ENCODE data around the gene PROM2. TPM values are rescaled to one million over a fixed set of nuclear protein-coding genes. Genes with fewer than 3 reads are reported as not detected.

PROM2 gene
- total RNA-seq, 1 experiment from 2014 or later, result 3.1 TPM

DNA sequence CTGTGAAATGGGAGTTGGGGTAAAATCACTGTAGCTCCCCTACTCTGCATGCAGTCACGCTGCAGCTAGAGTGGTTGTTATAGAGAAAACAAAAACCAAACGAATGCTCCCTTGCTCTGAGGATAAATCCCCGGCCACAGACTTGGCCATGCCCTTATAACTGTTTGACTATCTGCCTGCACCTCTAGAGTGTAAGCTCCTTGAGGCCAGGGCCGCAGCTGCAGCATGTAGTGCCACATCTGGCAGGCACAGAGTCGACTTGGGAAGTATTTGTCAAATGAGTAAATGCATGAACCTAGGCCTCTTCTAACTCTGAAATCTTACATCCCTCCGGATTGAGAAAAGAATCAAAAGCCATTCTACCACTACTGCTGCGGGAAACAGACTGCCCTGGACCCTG is 58.8 kb downstream of the PROM2 start:
- no peak overlapping the region for H2BK5ac ChIP-seq (ENCODE audit: insufficient read length, low read length)
- DNase-seq, result no peak
- H2BK120ac ChIP-seq (ENCODE audit: low read depth, low read length, poor library complexity, severe bottlenecking), result no peak overlapping the region
- H3K79me2 ChIP-seq (ENCODE audit: insufficient read depth, low read length), result no peaks in the 10 kb centered on the region
- peaks cover 0 to 7% of the 10 kb centered on the region in 2 experiments; a peak in 1 of 4 replicates for H3K4me1 Mint-ChIP-seq
- H3K79me1 ChIP-seq (ENCODE audit: insufficient read depth, low read depth, low read length, poor library complexity, severe bottlenecking), result no peaks in the 10 kb centered on the region
- no peaks in the 10 kb centered on the region for H3K9me3 ChIP-seq (ENCODE audit: control insufficient read depth, low read depth, low read length)
- H3K14ac ChIP-seq (ENCODE audit: insufficient read depth, low read length), result no peak overlapping the region
- H3K27me3 ChIP-seq (ENCODE audit: insufficient read depth, low read length), result no peaks in the 10 kb centered on the region
- no peak overlapping the region for H3K4me3 Mint-ChIP-seq
- no peak overlapping the region for H2BK15ac ChIP-seq (ENCODE audit: low read depth, low read length)
- no peak overlapping the region for H2BK12ac ChIP-seq (ENCODE audit: insufficient read length, low read depth, low read length)
- no peak overlapping the region for H3T11ph ChIP-seq (ENCODE audit: low read length)
- H3K4me1 ChIP-seq (ENCODE audit: insufficient read depth, low read length), result no peaks in the 10 kb centered on the region
- TF ChIP-seq, protein P1, sequence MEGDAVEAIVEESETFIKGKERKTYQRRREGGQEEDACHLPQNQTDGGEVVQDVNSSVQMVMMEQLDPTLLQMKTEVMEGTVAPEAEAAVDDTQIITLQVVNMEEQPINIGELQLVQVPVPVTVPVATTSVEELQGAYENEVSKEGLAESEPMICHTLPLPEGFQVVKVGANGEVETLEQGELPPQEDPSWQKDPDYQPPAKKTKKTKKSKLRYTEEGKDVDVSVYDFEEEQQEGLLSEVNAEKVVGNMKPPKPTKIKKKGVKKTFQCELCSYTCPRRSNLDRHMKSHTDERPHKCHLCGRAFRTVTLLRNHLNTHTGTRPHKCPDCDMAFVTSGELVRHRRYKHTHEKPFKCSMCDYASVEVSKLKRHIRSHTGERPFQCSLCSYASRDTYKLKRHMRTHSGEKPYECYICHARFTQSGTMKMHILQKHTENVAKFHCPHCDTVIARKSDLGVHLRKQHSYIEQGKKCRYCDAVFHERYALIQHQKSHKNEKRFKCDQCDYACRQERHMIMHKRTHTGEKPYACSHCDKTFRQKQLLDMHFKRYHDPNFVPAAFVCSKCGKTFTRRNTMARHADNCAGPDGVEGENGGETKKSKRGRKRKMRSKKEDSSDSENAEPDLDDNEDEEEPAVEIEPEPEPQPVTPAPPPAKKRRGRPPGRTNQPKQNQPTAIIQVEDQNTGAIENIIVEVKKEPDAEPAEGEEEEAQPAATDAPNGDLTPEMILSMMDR (conservative IDR thresholded peaks at IDR 0.05), result no peak
- H3K9me3 Mint-ChIP-seq, result no peaks in the 10 kb centered on the region
- H2BK20ac ChIP-seq (ENCODE audit: low read depth, low read length, poor library complexity, severe bottlenecking), result no peak overlapping the region
- no peak overlapping the region; a peak in 1 of 7 replicates for H3K27ac Mint-ChIP-seq
- H3K4ac ChIP-seq (ENCODE audit: low read depth, low read length), result no peak overlapping the region
- H4K20me1 ChIP-seq (ENCODE audit: control insufficient read depth, insufficient read depth, insufficient read length), result no peaks in the 10 kb centered on the region
- H4K5ac ChIP-seq (ENCODE audit: insufficient read length, low read depth, low read length), result no peak overlapping the region
- WGBS (ENCODE audit: extremely low coverage, insufficient read length, low lambda C conversion rate), result no CpG with 5 or more reads among the region's 7 CpGs
- peaks cover 17% of the 10 kb centered on the region for H3K27me3 Mint-ChIP-seq (ENCODE audit: low read depth)
- no peak overlapping the region for H3K9ac ChIP-seq (ENCODE audit: extremely low read depth, insufficient read length, low read length)
- no peak overlapping the region for H3K56ac ChIP-seq (ENCODE audit: insufficient read length, low read depth, low read length)
- H2AK5ac ChIP-seq (ENCODE audit: insufficient read length, low read length), result no peak overlapping the region
- H3K27ac ChIP-seq (ENCODE audit: insufficient read length, low read depth, low read length), result no peak overlapping the region
- no peak overlapping the region for H3K23ac ChIP-seq (ENCODE audit: insufficient read length, low read depth, low read length)
- H3K23me2 ChIP-seq (ENCODE audit: insufficient read length, low read depth, low read length, poor library complexity, severe bottlenecking), result no peaks in the 10 kb centered on the region
- H4K91ac ChIP-seq (ENCODE audit: insufficient read length, low read depth, low read length), result no peak overlapping the region
- no peak overlapping the region for H2AFZ ChIP-seq (ENCODE audit: low read length)
- no peak overlapping the region for H3K18ac ChIP-seq (ENCODE audit: insufficient read length, low read depth, low read length)
- H3K36me3 Mint-ChIP-seq (ENCODE audit: insufficient read depth in 1 of 3, low read depth in 3 of 3), result no peaks in the 10 kb centered on the region
- no peak overlapping the region for H3K4me2 ChIP-seq (ENCODE audit: insufficient read depth, insufficient read length, low read length)
- no peak overlapping the region for H4K8ac ChIP-seq (replicated peaks; ENCODE audit: insufficient read length, low read depth, low read length)
